Activated T-cell treated with anti-CD3 and anti-CD28 coated beads, Interleukin-2, amount 50 U/mL, for 24 hours (primary cell): ENCODE data around the gene TNFRSF21.
"Not testable (repeated sequence)": the region's sequence is repeated elsewhere in the genome, so short reads cannot be mapped to it uniquely, and the experiment has no call there.

Source experiments
- DNase-seq: peaks from one replicate; pipeline ENCODE4 v3.0.0-alpha.2; 2020
- H3K27ac Mint-ChIP-seq: 2 replicates; pipeline ENCODE4 v1.8.0; 2020; ENCODE audit warnings: mild to moderate bottlenecking, mixed read lengths
- H3K27me3 Mint-ChIP-seq: 2 replicates; pipeline ENCODE4 v1.8.0; 2020; ENCODE audit warnings: mixed read lengths
- H3K36me3 Mint-ChIP-seq: 2 replicates; pipeline ENCODE4 v1.8.0; 2020; ENCODE audit warnings: low read depth, mixed read lengths
- H3K4me1 Mint-ChIP-seq: 2 replicates; pipeline ENCODE4 v1.8.0; 2020; ENCODE audit warnings: low read depth, mixed read lengths
- H3K4me3 Mint-ChIP-seq: 2 replicates; pipeline ENCODE4 v1.8.0; 2020; ENCODE audit warnings: mild to moderate bottlenecking, moderate library complexity, mixed read lengths
- H3K9me3 Mint-ChIP-seq: 2 replicates; pipeline ENCODE4 v1.8.0; 2020; ENCODE audit warnings: mixed read lengths

TNFRSF21 gene

GRCh38 chr6:47288267-47289090 is 21.2 kb downstream of the TNFRSF21 start:
- H3K27ac Mint-ChIP-seq: no peak overlapping the region
- H3K9me3 Mint-ChIP-seq: peaks cover 4% of the 10 kb centered on the region

GRCh38 chr6:47286301-47286700 is 23.4 kb downstream of the TNFRSF21 start:
- Mint-ChIP-seq H3K27me3 (peaks cover 4% of the 10 kb centered on the region), H3K4me1 (no peaks in the 10 kb centered on the region), H3K27ac (no peak overlapping the region), H3K36me3 (no peaks in the 10 kb centered on the region), H3K4me3 (no peak overlapping the region), H3K9me3 (peaks cover 4% of the 10 kb centered on the region)
- DNase-seq: no peak

More at GRCh38 chr6:47288267-47289090, 21.2 kb downstream of the TNFRSF21 start:
- no peaks in the 10 kb centered on the region for H3K4me1 Mint-ChIP-seq
- no peak overlapping the region for H3K4me3 Mint-ChIP-seq
- no peaks in the 10 kb centered on the region for H3K36me3 Mint-ChIP-seq
- no peak for DNase-seq
- peaks cover 4% of the 10 kb centered on the region for H3K27me3 Mint-ChIP-seq

- H3K36me3 Mint-ChIP-seq: no peaks in the 10 kb centered on the region
- no peak overlapping the region for H3K27ac Mint-ChIP-seq
- H3K27me3 Mint-ChIP-seq: peaks cover 4% of the 10 kb centered on the region
- no peaks in the 10 kb centered on the region for H3K4me1 Mint-ChIP-seq
- H3K4me3 Mint-ChIP-seq: no peak overlapping the region
- DNase-seq: no peak
- no peaks in the 10 kb centered on the region for H3K9me3 Mint-ChIP-seq
Observed at GRCh38 chr6:47283993-47284392, 25.7 kb downstream of the TNFRSF21 start.

GRCh38 chr6:47278545-47278944 is 31.2 kb downstream of the TNFRSF21 start:
- Mint-ChIP-seq H3K27ac (no peak overlapping the region), H3K4me3 (no peak overlapping the region), H3K36me3 (no peaks in the 10 kb centered on the region), H3K27me3 (no peaks in the 10 kb centered on the region), H3K4me1 (no peaks in the 10 kb centered on the region), H3K9me3 (no peaks in the 10 kb centered on the region)
- no peak for DNase-seq

- Mint-ChIP-seq H3K36me3 (no peaks in the 10 kb centered on the region), H3K4me3 (no peak overlapping the region), H3K9me3 (no peaks in the 10 kb centered on the region), H3K27ac (no peak overlapping the region), H3K27me3 (no peaks in the 10 kb centered on the region), H3K4me1 (no peaks in the 10 kb centered on the region)
- DNase-seq: no peak
Observed at GRCh38 chr6:47277702-47278101, 32.0 kb downstream of the TNFRSF21 start.

GRCh38 chr6:47276377-47276776 is 33.3 kb downstream of the TNFRSF21 start:
- no peaks in the 10 kb centered on the region for H3K4me1 Mint-ChIP-seq
- no peak for DNase-seq
- no peaks in the 10 kb centered on the region for H3K27me3 Mint-ChIP-seq
- no peak overlapping the region for H3K4me3 Mint-ChIP-seq
- no peaks in the 10 kb centered on the region for H3K9me3 Mint-ChIP-seq
- H3K36me3 Mint-ChIP-seq: no peaks in the 10 kb centered on the region
- no peak overlapping the region for H3K27ac Mint-ChIP-seq

- Mint-ChIP-seq H3K27ac (no peak overlapping the region), H3K36me3 (no peaks in the 10 kb centered on the region), H3K9me3 (no peaks in the 10 kb centered on the region), H3K4me1 (no peaks in the 10 kb centered on the region), H3K4me3 (no peak overlapping the region), H3K27me3 (no peaks in the 10 kb centered on the region)
- DNase-seq: no peak
Observed at GRCh38 chr6:47275640-47276039, 34.1 kb downstream of the TNFRSF21 start.

- DNase-seq: not testable (repeated sequence)
Observed at GRCh38 chr6:47275132-47275531, 34.6 kb downstream of the TNFRSF21 start.

GRCh38 chr6:47268572-47269187 is 41.0 kb downstream of the TNFRSF21 start:
- Mint-ChIP-seq H3K27ac (no peak overlapping the region), H3K36me3 (no peaks in the 10 kb centered on the region), H3K27me3 (no peaks in the 10 kb centered on the region), H3K9me3 (no peaks in the 10 kb centered on the region), H3K4me3 (no peak overlapping the region), H3K4me1 (no peaks in the 10 kb centered on the region)
- DNase-seq: no peak

More at GRCh38 chr6:47275132-47275531, 34.6 kb downstream of the TNFRSF21 start:
- not testable (repeated sequence) for H3K9me3 Mint-ChIP-seq, H3K27me3 Mint-ChIP-seq, H3K36me3 Mint-ChIP-seq, H3K4me3 Mint-ChIP-seq, H3K27ac Mint-ChIP-seq, H3K4me1 Mint-ChIP-seq

GRCh38 chr6:47267301-47267700 is 42.4 kb downstream of the TNFRSF21 start:
- Mint-ChIP-seq H3K36me3 (no peaks in the 10 kb centered on the region), H3K4me3 (no peak overlapping the region), H3K27ac (no peak overlapping the region), H3K4me1 (no peaks in the 10 kb centered on the region), H3K27me3 (no peaks in the 10 kb centered on the region), H3K9me3 (no peaks in the 10 kb centered on the region)
- DNase-seq: no peak

GRCh38 chr6:47265971-47266370 is 43.7 kb downstream of the TNFRSF21 start:
- H3K9me3 Mint-ChIP-seq: no peaks in the 10 kb centered on the region
- no peaks in the 10 kb centered on the region for H3K27me3 Mint-ChIP-seq
- H3K4me1 Mint-ChIP-seq: no peaks in the 10 kb centered on the region
- H3K36me3 Mint-ChIP-seq: no peaks in the 10 kb centered on the region
- DNase-seq: no peak
- H3K4me3 Mint-ChIP-seq: no peak overlapping the region
- H3K27ac Mint-ChIP-seq: no peak overlapping the region

- H3K36me3 Mint-ChIP-seq: no peaks in the 10 kb centered on the region
- no peak overlapping the region for H3K27ac Mint-ChIP-seq
- no peak for DNase-seq
- no peaks in the 10 kb centered on the region for H3K9me3 Mint-ChIP-seq
- no peak overlapping the region for H3K4me3 Mint-ChIP-seq
- H3K27me3 Mint-ChIP-seq: peaks cover 3% of the 10 kb centered on the region
- no peaks in the 10 kb centered on the region for H3K4me1 Mint-ChIP-seq
Observed at GRCh38 chr6:47264775-47265184, 44.9 kb downstream of the TNFRSF21 start.

GRCh38 chr6:47263268-47263667 is 46.4 kb downstream of the TNFRSF21 start:
- H3K4me3 Mint-ChIP-seq: no peak overlapping the region

GRCh38 chr6:47262231-47262630 is 47.5 kb downstream of the TNFRSF21 start:
- no peak for DNase-seq
- Mint-ChIP-seq H3K4me1 (no peaks in the 10 kb centered on the region), H3K9me3 (no peaks in the 10 kb centered on the region), H3K4me3 (no peak overlapping the region), H3K27me3 (peaks cover 3% of the 10 kb centered on the region), H3K36me3 (no peaks in the 10 kb centered on the region), H3K27ac (no peak overlapping the region)

More at GRCh38 chr6:47263268-47263667, 46.4 kb downstream of the TNFRSF21 start:
- no peak for DNase-seq
- Mint-ChIP-seq H3K27ac (no peak overlapping the region), H3K36me3 (no peaks in the 10 kb centered on the region), H3K4me1 (no peaks in the 10 kb centered on the region), H3K27me3 (peaks cover 3% of the 10 kb centered on the region), H3K9me3 (no peaks in the 10 kb centered on the region)

GRCh38 chr6:47261191-47261590 is 48.5 kb downstream of the TNFRSF21 start:
- H3K4me3 Mint-ChIP-seq: no peak overlapping the region
- no peaks in the 10 kb centered on the region for H3K4me1 Mint-ChIP-seq
- DNase-seq: no peak
- H3K27me3 Mint-ChIP-seq: peaks cover 3% of the 10 kb centered on the region
- no peaks in the 10 kb centered on the region for H3K36me3 Mint-ChIP-seq
- H3K27ac Mint-ChIP-seq: no peak overlapping the region
- H3K9me3 Mint-ChIP-seq: no peaks in the 10 kb centered on the region
